ENCODE results near the gene UBL4A. TPM values are rescaled to one million over a fixed set of nuclear protein-coding genes. Genes with fewer than 3 reads are reported as not detected.
A peak's percentile ranks its signal among the peaks of the same experiment; 100 is the strongest.

The UBL4A gene
- total RNA-seq, 1 donor from 2014 or later = 12.1 TPM

DNA sequence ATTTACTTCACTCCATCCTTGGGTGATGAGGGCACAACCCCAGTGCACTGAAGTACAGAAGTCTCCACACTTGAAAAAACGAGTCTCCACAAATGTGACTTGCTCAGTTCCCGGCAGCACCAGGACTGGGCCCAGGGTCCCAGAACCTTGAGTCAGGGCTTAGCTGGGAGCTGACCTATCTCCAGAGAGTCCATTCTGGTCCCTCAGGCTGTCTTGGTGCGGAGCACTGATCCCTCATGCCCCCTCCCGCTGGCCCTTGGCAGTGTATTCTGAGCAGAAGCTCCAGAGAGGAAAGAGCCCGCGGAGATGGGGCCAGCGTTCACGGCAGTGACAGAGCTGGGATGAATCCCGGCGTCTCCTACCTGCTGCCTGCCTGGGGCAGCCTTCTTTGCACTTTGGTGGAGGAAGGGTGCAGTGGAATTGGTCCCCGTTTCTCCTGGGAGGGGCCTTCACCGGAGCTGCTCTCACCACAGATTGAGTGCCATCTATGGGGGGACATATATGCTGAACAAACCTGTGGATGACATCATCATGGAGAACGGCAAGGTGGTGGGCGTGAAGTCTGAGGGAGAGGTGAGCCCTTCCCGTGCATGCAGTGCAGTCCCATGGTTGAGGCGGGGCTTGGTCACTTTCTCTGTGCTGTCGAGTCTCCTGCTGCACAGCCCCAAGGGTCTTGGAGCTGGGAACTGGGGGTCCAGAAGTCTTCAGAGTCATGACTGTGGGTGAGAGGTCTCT is 45.6 kb downstream of the UBL4A start:
- peaks cover 6% of the 10 kb centered on the region for H3K36me3 Mint-ChIP-seq
- no peaks in the 10 kb centered on the region for H3K4me1 ChIP-seq
- no peak for DNase-seq (ENCODE audit: low spot score)
- no peak overlapping the region for H3K4me3 ChIP-seq
- peaks cover 13% of the 10 kb centered on the region for H3K27me3 Mint-ChIP-seq (ENCODE audit: insufficient read depth, low read depth)
- H3K4me1 Mint-ChIP-seq = peaks cover 16% of the 10 kb centered on the region
- H3K4me3 Mint-ChIP-seq = no peak overlapping the region
- no peak overlapping the region for H3K27ac Mint-ChIP-seq
- H3K9me3 ChIP-seq (ENCODE audit: low read depth) = no peaks in the 10 kb centered on the region
- no peak overlapping the region for H3K4me2 ChIP-seq
- no peak overlapping the region for H3K27ac ChIP-seq
- H3F3A ChIP-seq (ENCODE audit: low read depth) = peaks cover 18% of the 10 kb centered on the region
- no peaks in the 10 kb centered on the region for H3K36me3 ChIP-seq
- H2AFZ ChIP-seq (replicated peaks) = no peak overlapping the region
- TF ChIP-seq, protein P1, sequence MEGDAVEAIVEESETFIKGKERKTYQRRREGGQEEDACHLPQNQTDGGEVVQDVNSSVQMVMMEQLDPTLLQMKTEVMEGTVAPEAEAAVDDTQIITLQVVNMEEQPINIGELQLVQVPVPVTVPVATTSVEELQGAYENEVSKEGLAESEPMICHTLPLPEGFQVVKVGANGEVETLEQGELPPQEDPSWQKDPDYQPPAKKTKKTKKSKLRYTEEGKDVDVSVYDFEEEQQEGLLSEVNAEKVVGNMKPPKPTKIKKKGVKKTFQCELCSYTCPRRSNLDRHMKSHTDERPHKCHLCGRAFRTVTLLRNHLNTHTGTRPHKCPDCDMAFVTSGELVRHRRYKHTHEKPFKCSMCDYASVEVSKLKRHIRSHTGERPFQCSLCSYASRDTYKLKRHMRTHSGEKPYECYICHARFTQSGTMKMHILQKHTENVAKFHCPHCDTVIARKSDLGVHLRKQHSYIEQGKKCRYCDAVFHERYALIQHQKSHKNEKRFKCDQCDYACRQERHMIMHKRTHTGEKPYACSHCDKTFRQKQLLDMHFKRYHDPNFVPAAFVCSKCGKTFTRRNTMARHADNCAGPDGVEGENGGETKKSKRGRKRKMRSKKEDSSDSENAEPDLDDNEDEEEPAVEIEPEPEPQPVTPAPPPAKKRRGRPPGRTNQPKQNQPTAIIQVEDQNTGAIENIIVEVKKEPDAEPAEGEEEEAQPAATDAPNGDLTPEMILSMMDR (IDR thresholded peaks at IDR 0.05) = no peak
- TF ChIP-seq EZH2 (IDR thresholded peaks at IDR 0.05) (no peak), EZH2phosphoT487 (IDR thresholded peaks at IDR 0.05) (no peak)
- H3K9ac ChIP-seq = no peak overlapping the region
- no peaks in the 10 kb centered on the region for H3K27me3 ChIP-seq
- H4K20me1 ChIP-seq (ENCODE audit: low read depth) = peaks cover 50% of the 10 kb centered on the region
- peaks cover 26% of the 10 kb centered on the region for H3K9me3 Mint-ChIP-seq
- peaks cover 49% of the 10 kb centered on the region for H3K79me2 ChIP-seq (ENCODE audit: low read depth)

DNA sequence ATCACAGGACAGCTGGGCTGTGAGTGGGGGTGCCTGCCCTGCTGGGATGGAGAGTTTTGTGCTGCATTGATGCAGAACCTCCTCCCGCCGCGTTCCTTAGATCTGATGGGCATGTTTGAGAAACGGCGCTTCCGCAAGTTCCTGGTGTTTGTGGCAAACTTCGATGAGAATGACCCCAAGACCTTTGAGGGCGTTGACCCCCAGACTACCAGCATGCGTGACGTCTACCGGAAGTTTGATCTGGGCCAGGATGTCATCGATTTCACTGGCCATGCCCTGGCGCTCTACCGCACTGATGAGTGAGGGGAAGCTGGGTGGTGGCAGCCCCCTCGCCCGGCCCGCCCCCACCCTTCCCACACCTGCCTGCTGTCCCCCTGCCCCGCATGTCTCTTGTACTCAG is 46.6 kb downstream of the UBL4A start:
- DNase-seq (ENCODE audit: low spot score) = no peak
- Histone ChIP-seq H3K4me3 (no peak overlapping the region), H3K9ac (no peak overlapping the region), H3K9me3 (ENCODE audit: low read depth) (no peaks in the 10 kb centered on the region), H3K27ac (no peak overlapping the region), H3K79me2 (ENCODE audit: low read depth) (peaks cover 41% of the 10 kb centered on the region), H3K4me2 (no peak overlapping the region), H3K4me1 (no peaks in the 10 kb centered on the region), H3K36me3 (no peaks in the 10 kb centered on the region), H2AFZ (replicated peaks) (no peak overlapping the region), H4K20me1 (ENCODE audit: low read depth) (peaks cover 46% of the 10 kb centered on the region), H3K27me3 (no peaks in the 10 kb centered on the region), H3F3A (ENCODE audit: low read depth) (peaks cover 19% of the 10 kb centered on the region)
- Mint-ChIP-seq H3K27me3 (ENCODE audit: insufficient read depth, low read depth) (peaks cover 16% of the 10 kb centered on the region), H3K9me3 (peaks cover 26% of the 10 kb centered on the region), H3K36me3 (peaks cover 6% of the 10 kb centered on the region), H3K4me3 (no peak overlapping the region), H3K27ac (no peak overlapping the region), H3K4me1 (peaks cover 16% of the 10 kb centered on the region)
- no peak for TF ChIP-seq EZH2phosphoT487 (IDR thresholded peaks at IDR 0.05)
- TF ChIP-seq, protein P1 (IDR thresholded peaks at IDR 0.05) = no peak
- no peak for TF ChIP-seq EZH2 (IDR thresholded peaks at IDR 0.05)

DNA sequence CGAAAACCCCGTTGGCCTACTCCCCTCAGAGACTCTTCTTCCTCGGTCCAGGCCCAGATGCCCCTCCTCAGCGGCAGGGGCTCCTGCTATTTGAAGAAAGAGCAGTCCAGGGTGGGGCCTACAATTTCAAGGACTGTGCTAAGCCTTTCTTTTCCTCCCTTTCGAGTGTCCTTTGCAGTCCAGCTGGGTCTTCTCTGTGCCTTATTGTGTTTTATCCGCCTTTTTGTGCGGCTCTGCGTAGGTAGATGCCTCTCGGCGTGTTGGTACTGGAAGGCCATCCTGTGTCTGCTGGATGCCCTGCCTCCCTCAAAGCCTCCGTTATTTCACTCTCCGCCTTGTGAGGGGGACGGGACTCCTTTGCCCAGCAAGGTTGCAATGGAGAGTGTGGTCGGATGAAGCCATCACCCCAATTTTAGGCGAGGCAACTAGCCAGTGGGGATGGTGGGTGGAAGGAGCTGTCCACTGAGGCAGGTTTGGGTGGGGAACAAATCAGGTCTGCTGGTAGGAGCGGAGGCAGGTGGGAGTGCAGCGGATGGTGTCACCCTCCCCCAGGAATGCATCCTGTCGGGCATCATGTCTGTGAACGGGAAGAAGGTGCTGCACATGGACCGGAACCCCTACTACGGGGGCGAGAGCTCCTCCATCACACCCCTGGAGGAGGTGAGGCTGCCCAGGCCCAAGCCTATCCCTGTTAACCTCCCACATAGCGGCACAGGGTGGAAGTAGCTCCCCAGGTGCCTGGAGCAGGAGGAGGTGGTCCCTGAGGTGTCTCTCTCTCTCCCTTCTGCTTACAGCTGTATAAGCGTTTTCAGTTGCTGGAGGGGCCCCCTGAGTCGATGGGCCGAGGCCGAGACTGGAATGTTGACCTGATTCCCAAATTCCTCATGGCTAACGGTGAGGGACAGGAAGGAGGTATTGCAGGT is 48.2 kb downstream of the UBL4A start:
- Mint-ChIP-seq H3K4me3 (peak overlapping the region; percentile 92), H3K9me3 (peaks cover 27% of the 10 kb centered on the region), H3K4me1 (peaks cover 12% of the 10 kb centered on the region), H3K27ac (peak overlapping the region; percentile 99), H3K27me3 (ENCODE audit: insufficient read depth, low read depth) (peaks cover 16% of the 10 kb centered on the region), H3K36me3 (peaks cover 6% of the 10 kb centered on the region)
- no peaks in the 10 kb centered on the region for H3K27me3 ChIP-seq
- no peak overlapping the region for H3K27ac ChIP-seq
- no peaks in the 10 kb centered on the region for H3K4me1 ChIP-seq
- peak overlapping the region; percentile 71 for H3K4me3 ChIP-seq
- peaks cover 15% of the 10 kb centered on the region for H3F3A ChIP-seq (ENCODE audit: low read depth)
- H3K9me3 ChIP-seq (ENCODE audit: low read depth) = no peaks in the 10 kb centered on the region
- no peak for DNase-seq (ENCODE audit: low spot score)
- no peak overlapping the region for H3K9ac ChIP-seq
- H3K36me3 ChIP-seq = no peaks in the 10 kb centered on the region
- no peak overlapping the region for H2AFZ ChIP-seq (replicated peaks)
- peak overlapping the region; percentile 86 for H3K4me2 ChIP-seq
- peaks cover 36% of the 10 kb centered on the region for H3K79me2 ChIP-seq (ENCODE audit: low read depth)
- peaks cover 39% of the 10 kb centered on the region for H4K20me1 ChIP-seq (ENCODE audit: low read depth)
- TF ChIP-seq EZH2 (IDR thresholded peaks at IDR 0.05) = no peak
- TF ChIP-seq EZH2phosphoT487 (IDR thresholded peaks at IDR 0.05) = no peak
- TF ChIP-seq, protein P1 (IDR thresholded peaks at IDR 0.05) = no peak

All from neural progenitor cell (in vitro differentiated cells).